Mammary microvascular endothelial cell (primary cell): Measurements from ENCODE around the gene INSM2. TPM values are rescaled to one million over a fixed set of nuclear protein-coding genes. Genes with fewer than 3 reads are reported as not detected.

Experiments used
- total RNA-seq: library from RNA; depleted of rRNA; stranded (reverse); fragments of >200 nt; gene quantifications from 2 replicates; pipeline ENCODE4 v1.2.3, GENCODE V29; 2015

INSM2 gene, protein sequence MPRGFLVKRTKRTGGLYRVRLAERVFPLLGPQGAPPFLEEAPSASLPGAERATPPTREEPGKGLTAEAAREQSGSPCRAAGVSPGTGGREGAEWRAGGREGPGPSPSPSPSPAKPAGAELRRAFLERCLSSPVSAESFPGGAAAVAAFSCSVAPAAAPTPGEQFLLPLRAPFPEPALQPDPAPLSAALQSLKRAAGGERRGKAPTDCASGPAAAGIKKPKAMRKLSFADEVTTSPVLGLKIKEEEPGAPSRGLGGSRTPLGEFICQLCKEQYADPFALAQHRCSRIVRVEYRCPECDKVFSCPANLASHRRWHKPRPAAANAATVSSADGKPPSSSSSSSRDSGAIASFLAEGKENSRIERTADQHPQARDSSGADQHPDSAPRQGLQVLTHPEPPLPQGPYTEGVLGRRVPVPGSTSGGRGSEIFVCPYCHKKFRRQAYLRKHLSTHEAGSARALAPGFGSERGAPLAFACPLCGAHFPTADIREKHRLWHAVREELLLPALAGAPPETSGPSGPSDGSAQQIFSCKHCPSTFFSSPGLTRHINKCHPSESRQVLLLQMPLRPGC
- total RNA-seq, result not detected in 2 replicates

DNA sequence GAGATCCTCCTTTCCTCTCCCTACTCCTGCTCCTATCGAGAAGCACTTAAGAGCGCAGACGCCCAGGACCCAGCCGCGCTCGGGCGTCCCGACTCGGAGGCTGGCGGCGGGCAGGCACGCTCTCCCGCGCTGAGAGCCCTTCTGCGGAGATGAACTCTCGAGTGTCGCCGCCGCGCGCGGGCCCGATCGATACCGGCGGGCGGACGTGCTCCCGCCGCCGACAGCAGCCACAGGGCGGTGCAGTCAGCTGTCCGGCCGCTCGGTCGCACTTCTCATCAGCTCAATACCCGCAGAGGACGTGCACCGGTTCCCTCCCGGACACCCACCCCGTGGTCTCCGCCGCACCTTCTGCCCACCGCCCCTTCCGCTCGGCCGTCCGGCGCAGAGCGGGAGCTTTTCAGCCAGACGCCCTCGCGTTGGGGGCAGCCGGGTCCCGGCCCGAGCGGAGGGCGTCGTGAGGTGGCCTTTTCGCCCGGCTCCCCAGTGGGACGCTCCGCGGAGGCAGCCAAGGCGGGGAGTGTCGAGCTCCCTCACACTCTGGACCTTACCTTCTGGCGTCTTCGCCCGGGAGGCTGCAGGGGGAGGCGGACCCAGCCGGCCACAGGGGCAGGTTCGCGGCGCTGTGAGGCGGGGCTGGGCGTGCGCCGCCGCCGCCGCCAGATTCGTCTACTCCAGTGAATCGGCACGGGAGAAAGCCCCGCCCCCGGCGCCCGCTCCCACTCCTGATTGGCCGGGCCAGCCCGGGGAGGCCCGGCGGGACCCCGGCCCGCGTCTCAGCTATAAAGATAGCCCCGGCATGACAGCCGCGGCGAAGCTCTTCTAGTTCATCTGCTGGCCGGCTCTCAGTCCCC is at the start of gene INSM2:
TSS of gene INSM2 (plus strand) at position 808 of the 851 bp plus-strand sequence. CDS start 89 bp downstream, outside the sequence.

Other genes starting within 250 kb of the INSM2 start
- gene PSMA6, start 241.8 kb upstream of the INSM2 start, total RNA-seq, result 277 and 322 TPM in 2 replicates
- 109 and 151 TPM in 2 replicates for gene NFKBIA, start 129.4 kb upstream of the INSM2 start, total RNA-seq